ENCODE results near the gene OR52A1.

Gene OR52A1

DNA sequence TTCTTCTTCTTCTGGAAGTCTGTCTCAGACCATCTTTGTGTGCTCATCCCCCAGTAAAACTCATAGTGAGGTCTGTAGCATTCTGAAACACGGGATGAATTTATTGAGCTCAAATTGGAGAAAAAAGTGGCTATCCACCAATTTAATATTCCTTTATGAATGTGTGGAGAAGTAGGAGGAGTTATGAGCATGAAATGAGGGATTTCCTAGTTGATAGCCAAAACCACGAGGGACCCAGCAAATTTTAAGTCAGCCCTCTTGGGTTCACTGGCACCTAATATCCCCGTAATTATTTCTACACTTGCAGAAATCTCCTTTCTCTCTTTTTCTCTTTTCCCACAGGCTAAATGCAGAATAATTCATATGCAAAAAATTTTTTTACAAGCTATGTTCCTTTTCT is at the start of gene OR52A1:
Gene OR52A1, minus strand, starts transcription at position 101 of the 400 bp plus-strand sequence. CDS start 2,388 bp downstream, outside the sequence.
- TF ChIP-seq, protein P1, sequence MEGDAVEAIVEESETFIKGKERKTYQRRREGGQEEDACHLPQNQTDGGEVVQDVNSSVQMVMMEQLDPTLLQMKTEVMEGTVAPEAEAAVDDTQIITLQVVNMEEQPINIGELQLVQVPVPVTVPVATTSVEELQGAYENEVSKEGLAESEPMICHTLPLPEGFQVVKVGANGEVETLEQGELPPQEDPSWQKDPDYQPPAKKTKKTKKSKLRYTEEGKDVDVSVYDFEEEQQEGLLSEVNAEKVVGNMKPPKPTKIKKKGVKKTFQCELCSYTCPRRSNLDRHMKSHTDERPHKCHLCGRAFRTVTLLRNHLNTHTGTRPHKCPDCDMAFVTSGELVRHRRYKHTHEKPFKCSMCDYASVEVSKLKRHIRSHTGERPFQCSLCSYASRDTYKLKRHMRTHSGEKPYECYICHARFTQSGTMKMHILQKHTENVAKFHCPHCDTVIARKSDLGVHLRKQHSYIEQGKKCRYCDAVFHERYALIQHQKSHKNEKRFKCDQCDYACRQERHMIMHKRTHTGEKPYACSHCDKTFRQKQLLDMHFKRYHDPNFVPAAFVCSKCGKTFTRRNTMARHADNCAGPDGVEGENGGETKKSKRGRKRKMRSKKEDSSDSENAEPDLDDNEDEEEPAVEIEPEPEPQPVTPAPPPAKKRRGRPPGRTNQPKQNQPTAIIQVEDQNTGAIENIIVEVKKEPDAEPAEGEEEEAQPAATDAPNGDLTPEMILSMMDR (conservative IDR thresholded peaks at IDR 0.05; ENCODE audit: low read length) = no peak
- H3K4me3 ChIP-seq (ENCODE audit: low read length) = no peak within 1 kb of the TSS
- DNase-seq (ENCODE audit: low read depth) = no peak

DNA sequence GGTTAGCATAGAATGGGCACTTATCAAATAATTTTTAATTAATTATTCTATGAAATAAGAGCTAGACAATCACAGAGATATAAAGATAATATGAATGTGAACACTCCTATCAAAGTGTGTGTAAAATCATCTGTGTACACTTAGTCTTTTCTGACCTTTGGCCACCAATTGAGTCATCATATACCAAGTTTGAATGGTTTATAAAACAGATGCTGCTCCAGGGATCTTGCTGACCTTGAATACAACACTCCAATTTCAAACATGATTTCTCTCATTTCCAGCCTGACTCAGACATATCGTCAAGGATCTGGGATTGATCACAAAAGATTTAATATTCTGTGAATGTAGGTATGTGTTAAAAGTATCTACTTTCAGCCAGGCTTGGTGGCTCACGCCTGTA is 48.8 kb upstream of the OR52A1 start:
- TF ChIP-seq, protein P1 (conservative IDR thresholded peaks at IDR 0.05; ENCODE audit: low read length) = no peak
- H3K4me3 ChIP-seq (ENCODE audit: low read length) = no peak overlapping the region
- no peak for DNase-seq (ENCODE audit: low read depth)

- TF ChIP-seq, protein P1 (conservative IDR thresholded peaks at IDR 0.05; ENCODE audit: low read length) = no peak
- H3K4me3 ChIP-seq (ENCODE audit: low read length) = no peak within 1 kb of the TSS
- DNase-seq (ENCODE audit: low read depth) = no peak
Observed at GRCh38 chr11:5200582-5200981, 46.0 kb upstream of the OR52A1 start, which contains the start of gene OR51V1. Gene OR51V1 (minus strand): TSS chr11:5200682. CDS start chr11:5200682, 0 bp downstream.

GRCh38 chr11:5198285-5198684 is 43.7 kb upstream of the OR52A1 start:
- H3K4me3 ChIP-seq (ENCODE audit: low read length) = no peak overlapping the region
- TF ChIP-seq, protein P1 (conservative IDR thresholded peaks at IDR 0.05; ENCODE audit: low read length) = no peak
- no peak for DNase-seq (ENCODE audit: low read depth)

GRCh38 chr11:5197536-5197935 is 43.0 kb upstream of the OR52A1 start:
- peak; percentile 46 for DNase-seq (ENCODE audit: low read depth)
- no peak overlapping the region for H3K4me3 ChIP-seq (ENCODE audit: low read length)
- TF ChIP-seq, protein P1 (conservative IDR thresholded peaks at IDR 0.05; ENCODE audit: low read length) = no peak

- DNase-seq (ENCODE audit: low read depth) = peak; percentile 35
- H3K4me3 ChIP-seq (ENCODE audit: low read length) = no peak overlapping the region
- TF ChIP-seq, protein P1 (conservative IDR thresholded peaks at IDR 0.05; ENCODE audit: low read length) = no peak
Observed at GRCh38 chr11:5196731-5197130, 42.2 kb upstream of the OR52A1 start.

DNA sequence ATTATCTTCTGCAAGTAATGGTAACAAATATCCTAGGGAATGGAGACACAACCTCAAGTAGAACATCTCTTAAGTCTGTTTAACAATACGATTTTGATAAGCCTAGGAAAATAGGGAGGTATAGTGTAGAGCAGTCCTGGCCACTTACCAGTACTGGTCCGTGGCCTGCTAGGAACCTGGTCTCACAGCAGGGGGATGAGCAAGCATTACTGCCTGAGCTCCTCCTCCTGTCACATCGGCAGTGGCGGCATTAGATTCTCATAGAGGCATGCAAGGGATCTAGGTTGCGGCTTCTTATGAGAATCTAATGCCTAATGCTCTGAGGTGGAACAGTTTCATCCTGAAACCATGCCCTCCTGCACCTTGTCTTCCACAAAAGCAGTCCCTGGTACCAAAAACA is 41.5 kb upstream of the OR52A1 start:
- H3K4me3 ChIP-seq (ENCODE audit: low read length) = no peak overlapping the region
- DNase-seq (ENCODE audit: low read depth) = no peak
- TF ChIP-seq, protein P1 (conservative IDR thresholded peaks at IDR 0.05; ENCODE audit: low read length) = no peak
